Endothelial cell of umbilical vein (primary cell): Measurements from ENCODE around the gene HMG20A. TPM values are rescaled to one million over a fixed set of nuclear protein-coding genes. Genes with fewer than 3 reads are reported as not detected.

ENCODE experiments used
- BruUV-seq: library from RNA; stranded (reverse); fragments of 400-500 nt; replicated peaks from 2 replicates; lab custom pipeline; 2021; lab: Mats Ljungman, UMichigan
- CTCF ChIA-PET: fragments of 300-600, 350-600 bp; sonication (Branson Sonifier 250); formaldehyde crosslinking; loops from one replicate; lab custom pipeline; 2021; ENCODE audit warnings: antibody characterized with exemption, inconsistent platforms; lab: Charles Lee
- POLR2A ChIA-PET: fragments of 300-600, 350-600 bp; sonication (Branson Sonifier 250); formaldehyde crosslinking; loops from one replicate; lab custom pipeline; 2021; ENCODE audit warnings: antibody characterized with exemption, inconsistent platforms; lab: Charles Lee
- DNase-seq: peaks from one replicate; pipeline ENCODE4 v3.0.0-alpha.2; 2011; ENCODE audit warnings: low read depth, low spot score
- FAIRE-seq: peaks from 2 replicates; lab custom pipeline; 2011; peaks lifted over from hg19 to GRCh38; lab: Jason Lieb, UNC
- H2AFZ ChIP-seq: 2 replicates; pipeline ENCODE4 v1.6.0; 2012; ENCODE audit warnings: low read depth, low read length, control low read depth, inconsistent platforms
- H3K27ac ChIP-seq: 2 replicates; pipeline ENCODE4 v1.5.1; 2011; ENCODE audit warnings: low read depth, mild to moderate bottlenecking, control low read depth, low read length, moderate library complexity; ENCODE audit not compliant: insufficient read depth
- H3K27me3 ChIP-seq, 2 experiments: 2 replicates each; pipeline versions ENCODE4 v1.6.0 to v1.6.1; 2011; ENCODE audit warnings: low read length in 2 of 2, mixed read lengths in 1 of 2; ENCODE audit not compliant: control insufficient read depth in 2 of 2, insufficient read depth in 2 of 2
- H3K36me3 ChIP-seq, 2 experiments: 2 replicates in 1 of 2; 3 replicates in 1 of 2; pipeline ENCODE4 v1.5.1; 2011; ENCODE audit warnings: low read length in 2 of 2, mild to moderate bottlenecking in 1 of 2, moderate library complexity in 1 of 2; ENCODE audit not compliant: control insufficient read depth in 2 of 2, insufficient read depth in 2 of 2; ENCODE audit errors: extremely low read depth in 1 of 2
- H3K4me1 ChIP-seq: 3 replicates; pipeline ENCODE4 v1.5.1; 2011; ENCODE audit warnings: mild to moderate bottlenecking, low read length; ENCODE audit not compliant: control insufficient read depth, insufficient read depth; ENCODE audit errors: extremely low read depth
- H3K4me2 ChIP-seq: 2 replicates; pipeline ENCODE4 v1.6.1; 2011; ENCODE audit warnings: low read length, control low read depth, mixed read lengths; ENCODE audit not compliant: insufficient read depth
- H3K4me3 ChIP-seq, 3 experiments: fragments of 200-600 bp in 1 of 3; sonication (generic), shearing (Covaris generic) in 1 of 3; replicated peaks in 1 of 3; 2 replicates each; pipeline ENCODE4 v1.5.1; 2011 to 2016; ENCODE audit warnings: control low read depth in 3 of 3, low read length in 3 of 3, mild to moderate bottlenecking in 2 of 3, inconsistent platforms in 1 of 3, low read depth in 1 of 3, moderate library complexity in 1 of 3; ENCODE audit not compliant: insufficient read depth in 1 of 3
- H3K79me2 ChIP-seq: 2 replicates; pipeline ENCODE4 v1.6.0; 2012; ENCODE audit warnings: low read length, inconsistent platforms; ENCODE audit not compliant: control insufficient read depth, insufficient read depth
- H3K9ac ChIP-seq: replicated peaks from 2 replicates; pipeline ENCODE3; 2011; ENCODE audit warnings: low read length, control low read depth; ENCODE audit not compliant: insufficient read depth; ENCODE audit errors: extremely low read depth
- H3K9me1 ChIP-seq: replicated peaks from 3 replicates; pipeline ENCODE4 v1.6.0; 2011; ENCODE audit warnings: mild to moderate bottlenecking, low read length; ENCODE audit not compliant: control insufficient read depth, insufficient read depth; ENCODE audit errors: extremely low read depth
- H3K9me3 ChIP-seq: replicated peaks from 2 replicates; pipeline ENCODE4 v1.5.1; 2012; ENCODE audit warnings: low read length, inconsistent platforms; ENCODE audit not compliant: control insufficient read depth, insufficient read depth
- H4K20me1 ChIP-seq: replicated peaks from 2 replicates; pipeline ENCODE3; 2011; ENCODE audit warnings: mild to moderate bottlenecking, low read length; ENCODE audit not compliant: control insufficient read depth, insufficient read depth; ENCODE audit errors: extremely low read depth
- EZH2 ChIP-seq: IDR thresholded peaks from 2 replicates; pipeline ENCODE4 v1.6.1; 2012; ENCODE audit warnings: borderline replicate concordance, low read depth, mild to moderate bottlenecking, moderate library complexity, low read length, inconsistent platforms; ENCODE audit not compliant: severe bottlenecking
- FOS ChIP-seq: IDR thresholded peaks from 2 replicates; pipeline ENCODE4 v1.6.1; 2011; ENCODE audit warnings: mild to moderate bottlenecking, low read length, moderate library complexity, borderline replicate concordance; ENCODE audit not compliant: insufficient read depth
- GATA2 ChIP-seq: IDR thresholded peaks from 2 replicates; pipeline ENCODE4 v1.7.0; 2011; ENCODE audit warnings: low read depth, mild to moderate bottlenecking, moderate library complexity, mixed read lengths, low read length; ENCODE audit not compliant: insufficient read length, insufficient read depth
- JUN ChIP-seq: IDR thresholded peaks from 2 replicates; pipeline ENCODE4 v1.6.1; 2011; ENCODE audit warnings: borderline replicate concordance, low read depth; ENCODE audit not compliant: insufficient read length, insufficient read depth
- MYC ChIP-seq: IDR thresholded peaks from one replicate; pipeline ENCODE4 v1.6.1; 2011; ENCODE audit warnings: mild to moderate bottlenecking, low read depth, low read length
- POLR2A ChIP-seq: IDR thresholded peaks from 2 replicates; pipeline ENCODE4 v1.6.1; 2012; ENCODE audit warnings: low read depth, mild to moderate bottlenecking, control low read depth, low read length
- POLR2AphosphoS5 ChIP-seq: IDR thresholded peaks from 2 replicates; pipeline ENCODE4 v1.6.1; 2012; ENCODE audit warnings: low read depth, mild to moderate bottlenecking, control low read depth, low read length, moderate library complexity; ENCODE audit not compliant: insufficient read depth
- dilution Hi-C: fragments of 300-500 bp; cut with MboI; formaldehyde crosslinking; loops from one replicate; pipeline ENCODE4 v1.15.0; 2019; ENCODE audit warnings: low sequenced_read_pairs; ENCODE audit not compliant: extremely low pct_ligation_motif_present
- intact Hi-C: fragments of 100-400 bp; cut with micrococcal nuclease; formaldehyde crosslinking; loops from one replicate; pipeline ENCODE4 v1.10.0; 2022
- polyA plus RNA-seq, 4 experiments: library from polyadenylated mRNA; depleted of rRNA in 3 of 4; stranded (reverse) in 3 of 4; unstranded in 1 of 4; fragments of >200 nt; gene quantifications; 2 replicates each; pipeline versions ENCODE4 v1.2.1 to v1.2.3, GENCODE V29; 2011 to 2012; ENCODE audit warnings: missing spikeins in 1 of 4
- total RNA-seq: library from RNA; stranded (reverse); gene quantifications from 2 replicates; pipeline ENCODE4 v1.2.3, GENCODE V29; 2021
- TF ChIP-seq, protein P1 (sequence below): IDR thresholded peaks from 2 replicates; pipeline ENCODE4 v1.6.1; 2011; ENCODE audit not compliant: insufficient read depth, insufficient read length
- TF ChIP-seq, protein P2 (sequence below), 2 donors: IDR thresholded peaks; 1 replicate in 1 of 2; 2 replicates in 1 of 2; pipeline ENCODE4 v1.5.1; 2011; ENCODE audit warnings: low read length in 2 of 2, mild to moderate bottlenecking in 2 of 2, moderate library complexity in 2 of 2, control low read depth in 1 of 2, inconsistent platforms in 1 of 2, low read depth in 1 of 2; ENCODE audit not compliant: insufficient read depth in 1 of 2; ENCODE audit errors: extremely low read depth in 1 of 2

The HMG20A gene
- total and polyA plus RNA-seq, 2 donors (not counting 3 experiments of a cell fraction or from before 2014, with no cell fraction given), result 35.8 to 44.0 TPM

DNA sequence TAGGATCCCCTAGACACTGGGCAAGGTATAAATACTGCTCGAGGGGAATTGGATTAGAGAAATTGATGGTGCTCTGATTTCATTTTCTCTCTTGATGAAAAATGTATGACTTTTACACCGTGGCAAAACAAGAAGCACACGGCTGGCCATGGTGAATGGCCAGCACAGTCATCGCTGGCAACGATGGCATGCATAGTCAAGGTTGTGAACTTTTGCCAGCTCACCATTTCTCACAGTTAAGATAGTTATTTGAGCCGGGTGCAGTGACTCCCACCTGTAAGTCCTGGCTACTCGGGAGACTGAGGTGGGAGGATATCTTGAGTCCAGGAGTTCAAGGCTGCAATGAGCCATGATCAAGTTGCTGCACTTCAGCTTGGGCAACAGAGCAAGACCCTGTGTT is 95.4 kb downstream of the HMG20A start:
- DNase-seq (no peak), FAIRE-seq (peak; percentile 26)
- no TSS peak for BruUV-seq
- dilution Hi-C loops (no loop called here), intact Hi-C loops (no loop called here)
- Histone ChIP-seq H3K9ac (no peak overlapping the region), H3K9me1 (no peaks in the 10 kb centered on the region), H3K4me2 (no peak overlapping the region), H3K79me2 (no peaks in the 10 kb centered on the region), H2AFZ (no peak overlapping the region), H3K9me3 (no peaks in the 10 kb centered on the region), H3K4me1 (no peaks in the 10 kb centered on the region), H3K27ac (no peak overlapping the region), H3K4me3 (no peak overlapping the region), H3K36me3 (no peaks in the 10 kb centered on the region), H4K20me1 (no peaks in the 10 kb centered on the region), H3K27me3 (peaks cover 0 to 3% of the 10 kb centered on the region in 2 experiments)
- no peak for TF ChIP-seq FOS
- TF ChIP-seq GATA2, result no peak
- no peak for TF ChIP-seq POLR2A
- no peak for TF ChIP-seq MYC
- TF ChIP-seq EZH2, result no peak
- TF ChIP-seq, protein P1, sequence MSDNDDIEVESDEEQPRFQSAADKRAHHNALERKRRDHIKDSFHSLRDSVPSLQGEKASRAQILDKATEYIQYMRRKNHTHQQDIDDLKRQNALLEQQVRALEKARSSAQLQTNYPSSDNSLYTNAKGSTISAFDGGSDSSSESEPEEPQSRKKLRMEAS, result no peak
- CTCF ChIA-PET, result interaction anchor here (2.6 kb wide), 1 partner anchor 27 kb away, joined by 9 read pairs; no protein-coding TSS in a partner anchor
- POLR2A ChIA-PET, result no interaction called here

DNA sequence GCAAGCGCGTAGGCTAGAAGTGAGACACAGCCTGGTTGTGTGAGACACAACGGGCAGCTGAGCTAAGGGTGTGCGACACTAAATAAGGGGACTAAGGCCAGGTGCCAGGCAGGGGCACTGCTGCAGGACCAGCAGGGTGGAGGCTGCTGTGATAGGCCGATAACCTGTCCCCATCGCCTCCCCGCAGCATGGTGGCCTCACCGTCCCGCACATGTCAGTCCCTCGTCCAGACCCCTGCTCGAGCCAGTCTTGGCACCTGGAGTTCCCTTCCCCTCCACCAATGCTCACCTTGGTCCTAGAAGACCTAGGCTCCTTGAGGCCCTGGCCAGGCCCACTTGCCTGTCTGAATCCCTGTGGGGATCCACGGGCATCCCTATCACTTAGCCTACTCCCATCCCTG is 96.1 kb downstream of the HMG20A start:
- Histone ChIP-seq H3K9me1 (no peaks in the 10 kb centered on the region), H3K9me3 (no peaks in the 10 kb centered on the region), H3K4me3 (no peak overlapping the region), H3K4me2 (no peak overlapping the region), H4K20me1 (no peaks in the 10 kb centered on the region), H3K27me3 (peaks cover 0 to 3% of the 10 kb centered on the region in 2 experiments), H2AFZ (no peak overlapping the region), H3K79me2 (no peaks in the 10 kb centered on the region), H3K27ac (no peak overlapping the region), H3K4me1 (no peaks in the 10 kb centered on the region), H3K9ac (no peak overlapping the region), H3K36me3 (no peaks in the 10 kb centered on the region)
- no peak for DNase-seq
- CTCF ChIA-PET, result interaction anchor here (2.6 kb wide), 1 partner anchor 27 kb away, joined by 9 read pairs; no protein-coding TSS in a partner anchor
- no peak for TF ChIP-seq FOS
- TF ChIP-seq GATA2, result no peak
- TF ChIP-seq EZH2, result no peak
- no peak for TF ChIP-seq JUN
- no peak for TF ChIP-seq POLR2AphosphoS5
- TF ChIP-seq POLR2A, result no peak
- TF ChIP-seq, protein P2, sequence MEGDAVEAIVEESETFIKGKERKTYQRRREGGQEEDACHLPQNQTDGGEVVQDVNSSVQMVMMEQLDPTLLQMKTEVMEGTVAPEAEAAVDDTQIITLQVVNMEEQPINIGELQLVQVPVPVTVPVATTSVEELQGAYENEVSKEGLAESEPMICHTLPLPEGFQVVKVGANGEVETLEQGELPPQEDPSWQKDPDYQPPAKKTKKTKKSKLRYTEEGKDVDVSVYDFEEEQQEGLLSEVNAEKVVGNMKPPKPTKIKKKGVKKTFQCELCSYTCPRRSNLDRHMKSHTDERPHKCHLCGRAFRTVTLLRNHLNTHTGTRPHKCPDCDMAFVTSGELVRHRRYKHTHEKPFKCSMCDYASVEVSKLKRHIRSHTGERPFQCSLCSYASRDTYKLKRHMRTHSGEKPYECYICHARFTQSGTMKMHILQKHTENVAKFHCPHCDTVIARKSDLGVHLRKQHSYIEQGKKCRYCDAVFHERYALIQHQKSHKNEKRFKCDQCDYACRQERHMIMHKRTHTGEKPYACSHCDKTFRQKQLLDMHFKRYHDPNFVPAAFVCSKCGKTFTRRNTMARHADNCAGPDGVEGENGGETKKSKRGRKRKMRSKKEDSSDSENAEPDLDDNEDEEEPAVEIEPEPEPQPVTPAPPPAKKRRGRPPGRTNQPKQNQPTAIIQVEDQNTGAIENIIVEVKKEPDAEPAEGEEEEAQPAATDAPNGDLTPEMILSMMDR (IDR thresholded peaks at IDR 0.05; ENCODE audit: extremely low read depth in 1 of 2, insufficient read depth in 1 of 2, low read depth in 1 of 2, low read length in 2 of 2), result no peak
- TF ChIP-seq, protein P1, result no peak
- TF ChIP-seq MYC, result no peak
- no peak for FAIRE-seq
- BruUV-seq, result no TSS peak
- intact Hi-C loops (no loop called here), dilution Hi-C loops (no loop called here)
- POLR2A ChIA-PET, result no interaction called here
